Measurements from ENCODE around the gene SFXN5. TPM values are rescaled to one million over a fixed set of nuclear protein-coding genes. Genes with fewer than 3 reads are reported as not detected.

SFXN5 gene
- total and polyA plus RNA-seq, 2 experiments from 2014 or later: 10.0 to 16.4 TPM

DNA sequence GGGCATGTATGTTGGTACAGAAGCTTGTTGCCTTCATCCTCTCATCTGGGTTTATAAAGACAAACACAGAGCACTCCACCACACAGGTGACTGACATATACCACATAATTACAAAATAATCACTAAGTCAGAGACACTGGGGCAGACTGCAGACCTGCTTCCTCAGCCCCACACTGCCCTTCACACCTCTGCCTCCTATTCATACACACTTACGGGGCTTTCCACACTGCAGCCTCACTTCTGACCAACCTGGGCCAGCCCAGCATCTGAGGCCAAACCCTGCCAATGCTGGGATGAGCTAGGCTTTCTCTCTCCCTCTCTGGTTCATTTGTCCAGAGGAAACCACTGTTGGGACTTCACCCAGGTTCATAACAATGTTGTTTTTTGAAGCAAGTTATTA lies 149.7 kb downstream of the SFXN5 start:
- H3F3A ChIP-seq (ENCODE audit: insufficient read depth): no peaks in the 10 kb centered on the region
- no peaks in the 10 kb centered on the region for H4K20me1 ChIP-seq (ENCODE audit: insufficient read depth)
- H3K9ac ChIP-seq: no peak overlapping the region
- peaks cover 95% of the 10 kb centered on the region for H3K27me3 ChIP-seq (replicated peaks; ENCODE audit: insufficient read depth)
- TF ChIP-seq EZH2 (IDR thresholded peaks at IDR 0.05; ENCODE audit: insufficient read depth, poor library complexity, severe bottlenecking): no peak
- no peak for TF ChIP-seq EZH2phosphoT487 (IDR thresholded peaks at IDR 0.05; ENCODE audit: insufficient read depth, low read depth)
- no peak overlapping the region for H2AFZ ChIP-seq
- no peaks in the 10 kb centered on the region for H3K79me2 ChIP-seq (ENCODE audit: insufficient read depth)
- DNase-seq: no peak
- no peaks in the 10 kb centered on the region for H3K4me1 ChIP-seq (ENCODE audit: insufficient read depth)
- H3K4me3 ChIP-seq: no peak overlapping the region
- no peaks in the 10 kb centered on the region for H3K9me2 ChIP-seq (ENCODE audit: insufficient read depth)
- in situ Hi-C loops (cut with MboI): no loop called here
- H3K9me3 ChIP-seq (ENCODE audit: low read depth): no peaks in the 10 kb centered on the region
- H3K36me3 ChIP-seq (ENCODE audit: low read depth): no peaks in the 10 kb centered on the region
- H3K4me2 ChIP-seq (ENCODE audit: unreplicated experiment): no peak overlapping the region
- 89 to 95% methylated on average over 1 of the region's 1 CpG for WGBS, 2 experiments (ENCODE audit: low coverage in 1 of 2, low lambda C conversion rate in 2 of 2, missing lambda C conversion rate in 2 of 2)
- no peak overlapping the region for H3K27ac ChIP-seq

DNA sequence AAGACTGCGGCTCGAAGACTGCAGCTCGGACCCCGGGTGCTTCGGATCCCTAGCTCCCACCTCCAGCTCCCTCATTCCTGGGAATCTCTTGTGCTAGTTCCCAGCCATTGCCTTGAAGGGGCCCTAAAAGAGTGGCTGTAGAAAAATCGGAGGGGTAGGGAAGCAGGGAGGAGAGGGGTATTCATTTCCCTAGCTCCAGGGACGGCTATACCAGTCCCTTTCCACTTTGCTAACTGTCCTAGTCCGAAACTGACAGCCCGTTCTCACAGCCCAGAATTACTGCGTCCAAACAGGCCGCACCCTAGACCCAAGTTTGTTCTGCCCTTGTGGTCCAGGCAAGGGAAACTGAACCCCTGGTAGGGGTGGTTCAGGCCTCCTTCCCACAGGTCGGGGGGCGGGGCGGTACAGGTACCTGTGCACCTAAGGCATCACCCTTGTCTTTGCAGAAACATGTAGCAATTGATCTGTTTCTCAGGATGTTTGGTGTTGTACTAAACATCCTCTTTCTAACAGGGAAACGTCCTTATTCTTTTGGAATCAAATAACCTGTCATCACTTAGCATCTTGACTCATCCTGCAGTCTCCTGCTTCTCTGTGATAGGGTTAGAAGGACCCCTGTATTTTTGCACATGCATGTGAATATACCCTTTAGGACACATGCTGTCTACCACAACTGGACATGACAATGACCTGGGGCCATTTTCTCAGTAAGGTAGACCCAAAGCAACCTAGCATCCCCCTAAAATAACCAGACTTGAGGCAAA lies 150.2 kb downstream of the SFXN5 start:
- no peak overlapping the region for H3K4me3 ChIP-seq

GRCh38 chr2:72920318-72921087 lies 151.0 kb downstream of the SFXN5 start:
- 4 to 5% methylated on average over 76 of the region's 77 CpGs for WGBS, 2 experiments (ENCODE audit: low coverage in 1 of 2, low lambda C conversion rate in 2 of 2, missing lambda C conversion rate in 2 of 2)
- peak; percentile 57 for DNase-seq
- Histone ChIP-seq H3K9me2 (ENCODE audit: insufficient read depth) (no peaks in the 10 kb centered on the region), H4K20me1 (ENCODE audit: insufficient read depth) (no peaks in the 10 kb centered on the region), H3K27me3 (replicated peaks; ENCODE audit: insufficient read depth) (peaks cover 95% of the 10 kb centered on the region), H3K4me1 (ENCODE audit: insufficient read depth) (no peaks in the 10 kb centered on the region), H3K79me2 (ENCODE audit: insufficient read depth) (no peaks in the 10 kb centered on the region), H2AFZ (peak overlapping the region; percentile 67), H3K9me3 (ENCODE audit: low read depth) (no peaks in the 10 kb centered on the region), H3K36me3 (ENCODE audit: low read depth) (no peaks in the 10 kb centered on the region), H3F3A (ENCODE audit: insufficient read depth) (no peaks in the 10 kb centered on the region), H3K27ac (no peak overlapping the region), H3K4me2 (ENCODE audit: unreplicated experiment) (peak overlapping the region; percentile 38), H3K9ac (no peak overlapping the region), H3K4me3 (peak overlapping the region; percentile 48)
- in situ Hi-C loops (cut with MboI): no loop called here
- no peak for TF ChIP-seq EZH2phosphoT487 (IDR thresholded peaks at IDR 0.05; ENCODE audit: insufficient read depth, low read depth)
- peak; percentile 24 for TF ChIP-seq EZH2 (IDR thresholded peaks at IDR 0.05; ENCODE audit: insufficient read depth, poor library complexity, severe bottlenecking)

More for the DNA sequence above, 150.2 kb downstream of the SFXN5 start:
- Histone ChIP-seq H3K9me3 (ENCODE audit: low read depth) (no peaks in the 10 kb centered on the region), H3K9me2 (ENCODE audit: insufficient read depth) (no peaks in the 10 kb centered on the region), H3K4me2 (ENCODE audit: unreplicated experiment) (no peak overlapping the region), H3F3A (ENCODE audit: insufficient read depth) (no peaks in the 10 kb centered on the region), H3K36me3 (ENCODE audit: low read depth) (no peaks in the 10 kb centered on the region), H3K9ac (no peak overlapping the region), H3K79me2 (ENCODE audit: insufficient read depth) (no peaks in the 10 kb centered on the region), H3K27me3 (replicated peaks; ENCODE audit: insufficient read depth) (peaks cover 95% of the 10 kb centered on the region), H4K20me1 (ENCODE audit: insufficient read depth) (no peaks in the 10 kb centered on the region), H3K27ac (no peak overlapping the region), H3K4me1 (ENCODE audit: insufficient read depth) (no peaks in the 10 kb centered on the region), H2AFZ (no peak overlapping the region)
- WGBS, 2 experiments (ENCODE audit: low coverage in 1 of 2, low lambda C conversion rate in 2 of 2, missing lambda C conversion rate in 2 of 2): 17 to 21% methylated on average over 15 of the region's 15 CpGs
- no peak for DNase-seq
- TF ChIP-seq EZH2phosphoT487 (IDR thresholded peaks at IDR 0.05; ENCODE audit: insufficient read depth, low read depth): 0 out of 2 replicates have a peak, but pooled peaks have one; percentile 32
- TF ChIP-seq EZH2 (IDR thresholded peaks at IDR 0.05; ENCODE audit: insufficient read depth, poor library complexity, severe bottlenecking): no peak
- in situ Hi-C loops (cut with MboI): no loop called here

DNA sequence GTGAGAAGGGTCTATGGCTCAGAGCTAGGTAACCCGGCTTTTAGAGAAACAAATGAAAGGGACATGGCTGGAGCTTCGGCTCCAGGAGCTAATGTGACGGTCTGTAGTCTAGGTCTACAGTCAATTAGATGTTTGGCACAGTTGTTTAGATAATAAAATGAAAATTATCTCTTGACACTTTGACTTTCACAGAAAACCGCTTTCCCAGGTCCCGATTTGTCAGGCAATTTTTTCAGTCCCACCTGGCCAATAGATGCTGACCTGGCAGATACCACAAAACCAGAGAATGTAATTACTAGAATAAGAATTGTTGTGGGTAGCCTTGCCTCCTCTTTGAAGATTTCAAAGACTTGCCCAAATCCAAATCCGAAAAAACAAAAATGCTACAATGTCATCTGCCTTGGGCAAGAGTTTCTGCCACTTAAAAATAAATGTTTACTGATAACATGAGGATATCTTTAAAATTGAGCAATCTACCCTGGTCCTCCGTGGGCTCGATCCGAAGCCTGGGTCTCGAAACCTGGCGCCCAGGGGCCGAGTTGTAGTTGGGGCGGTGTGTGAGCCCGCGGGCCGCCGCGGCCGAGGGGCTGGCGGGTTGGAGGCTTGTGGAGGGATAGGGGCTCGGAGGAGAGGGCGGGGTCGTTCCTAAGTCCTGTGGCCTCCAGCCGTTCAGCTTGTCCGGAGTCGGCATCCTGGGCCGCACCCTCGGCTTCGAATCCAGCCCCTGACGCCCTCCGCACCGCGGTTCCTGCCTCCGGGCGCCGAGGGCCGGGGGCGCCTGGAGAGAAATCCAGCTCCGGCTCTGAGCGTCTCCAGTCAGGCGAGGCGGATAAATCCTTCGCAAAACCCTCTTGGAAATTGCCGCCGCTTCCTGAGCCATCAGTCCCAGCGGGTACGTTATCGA lies 151.8 kb downstream of the SFXN5 start:
- in situ Hi-C loops (cut with MboI): no loop called here
- no peaks in the 10 kb centered on the region for H3F3A ChIP-seq (ENCODE audit: insufficient read depth)
- WGBS, 2 experiments (ENCODE audit: low coverage in 1 of 2, low lambda C conversion rate in 2 of 2, missing lambda C conversion rate in 2 of 2): 4 to 6% methylated on average over 47 of the region's 48 CpGs
- peak overlapping the region; percentile 48 for H3K4me3 ChIP-seq
- H3K9ac ChIP-seq: no peak overlapping the region
- no peak overlapping the region for H3K27ac ChIP-seq
- no peaks in the 10 kb centered on the region for H3K4me1 ChIP-seq (ENCODE audit: insufficient read depth)
- H3K36me3 ChIP-seq (ENCODE audit: low read depth): no peaks in the 10 kb centered on the region
- TF ChIP-seq EZH2phosphoT487 (IDR thresholded peaks at IDR 0.05; ENCODE audit: insufficient read depth, low read depth) (peak; percentile 79; the same call in 1 of the 2 replicates), EZH2 (IDR thresholded peaks at IDR 0.05; ENCODE audit: insufficient read depth, poor library complexity, severe bottlenecking) (peak; percentile 98)
- H2AFZ ChIP-seq: peak overlapping the region; percentile 67
- DNase-seq: peak; percentile 32
- H3K9me3 ChIP-seq (ENCODE audit: low read depth): no peaks in the 10 kb centered on the region
- no peaks in the 10 kb centered on the region for H3K79me2 ChIP-seq (ENCODE audit: insufficient read depth)
- H3K4me2 ChIP-seq (ENCODE audit: unreplicated experiment): peak overlapping the region; percentile 38
- H3K27me3 ChIP-seq (replicated peaks; ENCODE audit: insufficient read depth): peaks cover 95% of the 10 kb centered on the region
- H3K9me2 ChIP-seq (ENCODE audit: insufficient read depth): no peaks in the 10 kb centered on the region
- no peaks in the 10 kb centered on the region for H4K20me1 ChIP-seq (ENCODE audit: insufficient read depth)
